ENCODE measurements around the gene CREB3L2. TPM values are rescaled to one million over a fixed set of nuclear protein-coding genes. Genes with fewer than 3 reads are reported as not detected.

Gene CREB3L2
- total RNA-seq, 4 donors from 2014 or later, result 7.9 to 19.1 (median 11.7) TPM

GRCh38 chr7:138032770-138033169 lies 30.9 kb upstream of the CREB3L2 start:
- intact Hi-C loops (cut with DNase I; ENCODE audit: low total_unique reads), result no loop called here
- TF ChIP-seq POLR2A (IDR thresholded peaks at IDR 0.05) (no peak), CTCF (IDR thresholded peaks at IDR 0.05) (no peak)
- H3K4me3 ChIP-seq (ENCODE audit: low read depth, poor library complexity, severe bottlenecking), result no peak overlapping the region
- DNase-seq (ENCODE audit: low spot score in 2 of 2), result no peak
- WGBS, 2 donors, result 90% methylated on average over 3 of the region's 3 CpGs

GRCh38 chr7:138032186-138032585 lies 30.3 kb upstream of the CREB3L2 start:
- TF ChIP-seq POLR2A (IDR thresholded peaks at IDR 0.05) (no peak), CTCF (IDR thresholded peaks at IDR 0.05) (no peak)
- intact Hi-C loops (cut with DNase I; ENCODE audit: low total_unique reads), result no loop called here

GRCh38 chr7:138030679-138031351 lies 28.9 kb upstream of the CREB3L2 start:
- no peak for DNase-seq (ENCODE audit: low spot score in 2 of 2)
- intact Hi-C loops (cut with DNase I; ENCODE audit: low total_unique reads), result no loop called here
- TF ChIP-seq POLR2A (IDR thresholded peaks at IDR 0.05) (no peak), CTCF (IDR thresholded peaks at IDR 0.05) (no peak)
- no peak overlapping the region for H3K4me3 ChIP-seq (ENCODE audit: low read depth, poor library complexity, severe bottlenecking)
- 52 to 64% methylated on average over 7 of the region's 7 CpGs for WGBS, 2 donors

More at GRCh38 chr7:138032186-138032585, 30.3 kb upstream of the CREB3L2 start:
- DNase-seq (ENCODE audit: low spot score in 2 of 2), result no peak
- H3K4me3 ChIP-seq (ENCODE audit: low read depth, poor library complexity, severe bottlenecking), result no peak overlapping the region

- 58 to 65% methylated on average over 2 of the region's 2 CpGs for WGBS, 2 donors
- intact Hi-C loops (cut with DNase I; ENCODE audit: low total_unique reads), result loop anchor here (10.0 kb wide), 1 partner anchor 705 kb away; no protein-coding TSS in a partner anchor
- H3K4me3 ChIP-seq (ENCODE audit: low read depth, poor library complexity, severe bottlenecking), result no peak overlapping the region
- DNase-seq (ENCODE audit: low spot score in 2 of 2), result no peak
- TF ChIP-seq CTCF (IDR thresholded peaks at IDR 0.05) (no peak), POLR2A (IDR thresholded peaks at IDR 0.05) (no peak)
Observed at GRCh38 chr7:138029941-138030340, 28.1 kb upstream of the CREB3L2 start.

GRCh38 chr7:138029126-138029525 lies 27.2 kb upstream of the CREB3L2 start:
- no peak overlapping the region for H3K4me3 ChIP-seq (ENCODE audit: low read depth, poor library complexity, severe bottlenecking)
- intact Hi-C loops (cut with DNase I; ENCODE audit: low total_unique reads), result loop anchor here (10.0 kb wide), 1 partner anchor 706 kb away; no protein-coding TSS in a partner anchor
- TF ChIP-seq CTCF (IDR thresholded peaks at IDR 0.05) (no peak), POLR2A (IDR thresholded peaks at IDR 0.05) (no peak)
- WGBS, 2 donors, result 66 to 73% methylated on average over 4 of the region's 4 CpGs
- no peak for DNase-seq (ENCODE audit: low spot score in 2 of 2)

GRCh38 chr7:138027100-138027499 lies 25.2 kb upstream of the CREB3L2 start:
- DNase-seq (ENCODE audit: low spot score in 2 of 2), result no peak
- no peak overlapping the region for H3K4me3 ChIP-seq (ENCODE audit: low read depth, poor library complexity, severe bottlenecking)
- TF ChIP-seq POLR2A (IDR thresholded peaks at IDR 0.05) (no peak), CTCF (IDR thresholded peaks at IDR 0.05) (no peak)
- 45 to 54% methylated on average over 2 of the region's 2 CpGs for WGBS, 2 donors
- intact Hi-C loops (cut with DNase I; ENCODE audit: low total_unique reads), result loop anchor here (10.0 kb wide), 1 partner anchor 708 kb away; no protein-coding TSS in a partner anchor

Measured in lower leg skin (tissue), 4 donors.